ENCODE data around the gene POC1A. TPM values are rescaled to one million over a fixed set of nuclear protein-coding genes. Genes with fewer than 3 reads are reported as not detected.

POC1A gene
- polyA plus RNA-seq, 1 donor from 2014 or later: 1.3 TPM

DNA sequence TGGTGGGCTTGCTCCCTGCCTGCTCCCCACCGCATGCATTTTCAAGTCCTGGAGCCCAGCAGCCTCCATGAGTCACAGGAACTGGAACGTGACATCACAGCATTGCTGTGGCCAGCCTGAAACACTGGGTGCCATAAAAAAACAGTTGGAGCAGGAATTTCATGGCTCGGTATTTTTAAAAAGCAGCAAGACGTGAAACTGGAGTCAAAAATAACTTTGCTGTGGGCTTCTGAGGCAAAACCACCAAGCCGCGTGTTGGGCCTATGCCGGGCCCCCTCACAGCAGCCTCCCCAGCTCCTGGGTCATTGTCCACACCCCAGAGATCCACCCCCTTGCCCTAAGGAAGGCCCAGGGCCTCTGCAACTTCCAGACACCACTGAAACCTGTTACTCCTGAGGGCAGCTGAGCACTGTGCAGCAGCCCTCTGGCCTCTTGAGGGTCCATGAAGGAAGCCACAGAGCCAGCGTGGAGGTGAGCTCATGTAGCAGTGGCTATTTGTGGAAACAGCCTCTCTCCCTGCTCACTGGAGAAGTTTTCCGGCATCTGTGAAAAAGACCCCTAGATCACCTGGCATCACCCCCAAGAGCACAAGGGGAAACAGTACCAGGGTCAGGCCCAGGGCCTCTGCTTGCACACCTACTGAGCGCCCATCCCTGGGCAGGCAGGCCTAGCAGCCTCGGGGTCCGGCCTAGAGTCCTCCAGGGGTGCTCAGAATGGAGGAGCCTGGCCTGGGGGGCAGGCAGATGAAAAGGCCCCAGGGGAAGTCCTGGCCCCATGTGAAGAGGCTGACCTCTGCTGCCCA, 63.9 kb downstream of the POC1A start:
- no peak overlapping the region for H3K27ac ChIP-seq (ENCODE audit: low read length)
- no peak overlapping the region for H3K9ac ChIP-seq (ENCODE audit: low read length)
- H3K27me3 ChIP-seq (ENCODE audit: insufficient read depth, low read depth, low read length): no peaks in the 10 kb centered on the region
- no peaks in the 10 kb centered on the region for H3F3A ChIP-seq (ENCODE audit: insufficient read depth, low read length, poor library complexity, severe bottlenecking)
- no peak overlapping the region for H3K4me2 ChIP-seq (ENCODE audit: low read length)
- H3K4me3 ChIP-seq (ENCODE audit: low read length): no peak overlapping the region
- TF ChIP-seq EP300 (conservative IDR thresholded peaks at IDR 0.05; ENCODE audit: poor library complexity, severe bottlenecking) (no peak), TAF1 (IDR thresholded peaks at IDR 0.05; ENCODE audit: low read depth) (no peak), MXI1 (conservative IDR thresholded peaks at IDR 0.05; ENCODE audit: poor library complexity, severe bottlenecking) (no peak), POLR2AphosphoS5 (IDR thresholded peaks at IDR 0.05) (no peak), RAD21 (conservative IDR thresholded peaks at IDR 0.05) (no peak), EZH2 (IDR thresholded peaks at IDR 0.05; ENCODE audit: borderline replicate concordance, insufficient read depth, low read length, poor library complexity, severe bottlenecking) (no peak), SMC3 (conservative IDR thresholded peaks at IDR 0.05; ENCODE audit: poor library complexity) (no peak)
- TF ChIP-seq, protein P1, sequence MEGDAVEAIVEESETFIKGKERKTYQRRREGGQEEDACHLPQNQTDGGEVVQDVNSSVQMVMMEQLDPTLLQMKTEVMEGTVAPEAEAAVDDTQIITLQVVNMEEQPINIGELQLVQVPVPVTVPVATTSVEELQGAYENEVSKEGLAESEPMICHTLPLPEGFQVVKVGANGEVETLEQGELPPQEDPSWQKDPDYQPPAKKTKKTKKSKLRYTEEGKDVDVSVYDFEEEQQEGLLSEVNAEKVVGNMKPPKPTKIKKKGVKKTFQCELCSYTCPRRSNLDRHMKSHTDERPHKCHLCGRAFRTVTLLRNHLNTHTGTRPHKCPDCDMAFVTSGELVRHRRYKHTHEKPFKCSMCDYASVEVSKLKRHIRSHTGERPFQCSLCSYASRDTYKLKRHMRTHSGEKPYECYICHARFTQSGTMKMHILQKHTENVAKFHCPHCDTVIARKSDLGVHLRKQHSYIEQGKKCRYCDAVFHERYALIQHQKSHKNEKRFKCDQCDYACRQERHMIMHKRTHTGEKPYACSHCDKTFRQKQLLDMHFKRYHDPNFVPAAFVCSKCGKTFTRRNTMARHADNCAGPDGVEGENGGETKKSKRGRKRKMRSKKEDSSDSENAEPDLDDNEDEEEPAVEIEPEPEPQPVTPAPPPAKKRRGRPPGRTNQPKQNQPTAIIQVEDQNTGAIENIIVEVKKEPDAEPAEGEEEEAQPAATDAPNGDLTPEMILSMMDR (IDR thresholded peaks at IDR 0.05; ENCODE audit: poor library complexity, severe bottlenecking): no peak
- TF ChIP-seq, protein P2, sequence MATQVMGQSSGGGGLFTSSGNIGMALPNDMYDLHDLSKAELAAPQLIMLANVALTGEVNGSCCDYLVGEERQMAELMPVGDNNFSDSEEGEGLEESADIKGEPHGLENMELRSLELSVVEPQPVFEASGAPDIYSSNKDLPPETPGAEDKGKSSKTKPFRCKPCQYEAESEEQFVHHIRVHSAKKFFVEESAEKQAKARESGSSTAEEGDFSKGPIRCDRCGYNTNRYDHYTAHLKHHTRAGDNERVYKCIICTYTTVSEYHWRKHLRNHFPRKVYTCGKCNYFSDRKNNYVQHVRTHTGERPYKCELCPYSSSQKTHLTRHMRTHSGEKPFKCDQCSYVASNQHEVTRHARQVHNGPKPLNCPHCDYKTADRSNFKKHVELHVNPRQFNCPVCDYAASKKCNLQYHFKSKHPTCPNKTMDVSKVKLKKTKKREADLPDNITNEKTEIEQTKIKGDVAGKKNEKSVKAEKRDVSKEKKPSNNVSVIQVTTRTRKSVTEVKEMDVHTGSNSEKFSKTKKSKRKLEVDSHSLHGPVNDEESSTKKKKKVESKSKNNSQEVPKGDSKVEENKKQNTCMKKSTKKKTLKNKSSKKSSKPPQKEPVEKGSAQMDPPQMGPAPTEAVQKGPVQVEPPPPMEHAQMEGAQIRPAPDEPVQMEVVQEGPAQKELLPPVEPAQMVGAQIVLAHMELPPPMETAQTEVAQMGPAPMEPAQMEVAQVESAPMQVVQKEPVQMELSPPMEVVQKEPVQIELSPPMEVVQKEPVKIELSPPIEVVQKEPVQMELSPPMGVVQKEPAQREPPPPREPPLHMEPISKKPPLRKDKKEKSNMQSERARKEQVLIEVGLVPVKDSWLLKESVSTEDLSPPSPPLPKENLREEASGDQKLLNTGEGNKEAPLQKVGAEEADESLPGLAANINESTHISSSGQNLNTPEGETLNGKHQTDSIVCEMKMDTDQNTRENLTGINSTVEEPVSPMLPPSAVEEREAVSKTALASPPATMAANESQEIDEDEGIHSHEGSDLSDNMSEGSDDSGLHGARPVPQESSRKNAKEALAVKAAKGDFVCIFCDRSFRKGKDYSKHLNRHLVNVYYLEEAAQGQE (IDR thresholded peaks at IDR 0.05; ENCODE audit: borderline replicate concordance): no peak
- H3K79me2 ChIP-seq (replicated peaks; ENCODE audit: insufficient read depth, low read length): no peaks in the 10 kb centered on the region
- no peak overlapping the region for H2AFZ ChIP-seq (ENCODE audit: low read depth, low read length)
- H4K20me1 ChIP-seq (ENCODE audit: insufficient read depth): no peaks in the 10 kb centered on the region
- no peaks in the 10 kb centered on the region for H3K9me2 ChIP-seq (ENCODE audit: insufficient read depth, low read length)
- no peaks in the 10 kb centered on the region for H3K9me3 ChIP-seq (ENCODE audit: low read length)
- no peaks in the 10 kb centered on the region for H3K36me3 ChIP-seq (ENCODE audit: insufficient read depth, low read length)

DNA sequence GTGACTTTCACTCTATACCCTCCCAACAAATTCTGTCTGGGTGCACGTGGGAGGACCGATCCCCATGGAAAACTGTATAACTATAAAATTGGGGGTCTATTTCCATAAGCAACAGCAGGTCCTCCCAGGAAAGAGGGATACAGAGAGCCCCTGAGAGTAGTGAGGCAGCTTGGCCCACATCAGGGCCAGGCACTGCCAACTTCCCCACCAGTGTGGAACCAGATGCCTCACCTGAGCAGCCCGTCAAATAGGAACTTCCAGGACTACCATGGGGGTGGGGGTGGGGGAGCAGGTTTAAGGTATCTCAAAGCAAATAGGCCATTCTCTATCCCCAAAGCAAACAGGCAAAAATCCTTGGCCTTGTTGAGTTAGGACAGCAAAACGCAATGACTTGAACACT, 64.5 kb downstream of the POC1A start:
- Histone ChIP-seq H3K9me3 (ENCODE audit: low read length) (no peaks in the 10 kb centered on the region), H3K4me2 (ENCODE audit: low read length) (no peak overlapping the region), H3K27ac (ENCODE audit: low read length) (no peak overlapping the region), H3K4me3 (ENCODE audit: low read length) (no peak overlapping the region), H3K9me2 (ENCODE audit: insufficient read depth, low read length) (no peaks in the 10 kb centered on the region), H3K36me3 (ENCODE audit: insufficient read depth, low read length) (no peaks in the 10 kb centered on the region), H3K9ac (ENCODE audit: low read length) (no peak overlapping the region), H2AFZ (ENCODE audit: low read depth, low read length) (no peak overlapping the region), H3K27me3 (ENCODE audit: insufficient read depth, low read depth, low read length) (no peaks in the 10 kb centered on the region), H4K20me1 (ENCODE audit: insufficient read depth) (no peaks in the 10 kb centered on the region), H3F3A (ENCODE audit: insufficient read depth, low read length, poor library complexity, severe bottlenecking) (no peaks in the 10 kb centered on the region), H3K79me2 (replicated peaks; ENCODE audit: insufficient read depth, low read length) (no peaks in the 10 kb centered on the region)
- TF ChIP-seq EZH2 (IDR thresholded peaks at IDR 0.05; ENCODE audit: borderline replicate concordance, insufficient read depth, low read length, poor library complexity, severe bottlenecking): no peak
- TF ChIP-seq MXI1 (conservative IDR thresholded peaks at IDR 0.05; ENCODE audit: poor library complexity, severe bottlenecking): no peak
- TF ChIP-seq TAF1 (IDR thresholded peaks at IDR 0.05; ENCODE audit: low read depth): no peak
- TF ChIP-seq POLR2AphosphoS5 (IDR thresholded peaks at IDR 0.05): no peak
- no peak for TF ChIP-seq EP300 (conservative IDR thresholded peaks at IDR 0.05; ENCODE audit: poor library complexity, severe bottlenecking)
- TF ChIP-seq, protein P2 (IDR thresholded peaks at IDR 0.05; ENCODE audit: borderline replicate concordance): no peak
- TF ChIP-seq, protein P1 (IDR thresholded peaks at IDR 0.05; ENCODE audit: poor library complexity, severe bottlenecking): no peak
- TF ChIP-seq RAD21 (conservative IDR thresholded peaks at IDR 0.05): no peak
- TF ChIP-seq SMC3 (conservative IDR thresholded peaks at IDR 0.05; ENCODE audit: poor library complexity): no peak

Measured in neural cell (in vitro differentiated cells).